Measurements from ENCODE around the gene TRPM8. TPM values are rescaled to one million over a fixed set of nuclear protein-coding genes. Genes with fewer than 3 reads are reported as not detected.

TRPM8 gene
- total RNA-seq, 4 donors from 2014 or later = not detected

- intact Hi-C loops (cut with DNase I) = no loop called here
These were observed 56.6 kb downstream of the TRPM8 start for GRCh38 chr2:233973786-233974185.

GRCh38 chr2:233974530-233975071, 57.4 kb downstream of the TRPM8 start:
- Histone ChIP-seq H3K9me3 (no peaks in the 10 kb centered on the region), H3K4me3 (replicated peaks in 1 of 3) (no peak overlapping the region), H3K4me1 (no peaks in the 10 kb centered on the region), H3K27me3 (no peaks in the 10 kb centered on the region), H3K36me3 (no peaks in the 10 kb centered on the region), H3K27ac (no peak overlapping the region)
- intact Hi-C loops (cut with DNase I) = no loop called here
- no peak for DNase-seq
- 55 to 72% methylated on average over 4 of the region's 4 CpGs for WGBS, 2 donors
- no peak for TF ChIP-seq POLR2A (IDR thresholded peaks at IDR 0.05)
- TF ChIP-seq, protein P1, sequence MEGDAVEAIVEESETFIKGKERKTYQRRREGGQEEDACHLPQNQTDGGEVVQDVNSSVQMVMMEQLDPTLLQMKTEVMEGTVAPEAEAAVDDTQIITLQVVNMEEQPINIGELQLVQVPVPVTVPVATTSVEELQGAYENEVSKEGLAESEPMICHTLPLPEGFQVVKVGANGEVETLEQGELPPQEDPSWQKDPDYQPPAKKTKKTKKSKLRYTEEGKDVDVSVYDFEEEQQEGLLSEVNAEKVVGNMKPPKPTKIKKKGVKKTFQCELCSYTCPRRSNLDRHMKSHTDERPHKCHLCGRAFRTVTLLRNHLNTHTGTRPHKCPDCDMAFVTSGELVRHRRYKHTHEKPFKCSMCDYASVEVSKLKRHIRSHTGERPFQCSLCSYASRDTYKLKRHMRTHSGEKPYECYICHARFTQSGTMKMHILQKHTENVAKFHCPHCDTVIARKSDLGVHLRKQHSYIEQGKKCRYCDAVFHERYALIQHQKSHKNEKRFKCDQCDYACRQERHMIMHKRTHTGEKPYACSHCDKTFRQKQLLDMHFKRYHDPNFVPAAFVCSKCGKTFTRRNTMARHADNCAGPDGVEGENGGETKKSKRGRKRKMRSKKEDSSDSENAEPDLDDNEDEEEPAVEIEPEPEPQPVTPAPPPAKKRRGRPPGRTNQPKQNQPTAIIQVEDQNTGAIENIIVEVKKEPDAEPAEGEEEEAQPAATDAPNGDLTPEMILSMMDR (IDR thresholded peaks at IDR 0.05) = no peak

More at GRCh38 chr2:233973786-233974185, 56.6 kb downstream of the TRPM8 start:
- H3K4me1 ChIP-seq = no peaks in the 10 kb centered on the region
- H3K4me3 ChIP-seq (replicated peaks in 1 of 3) = no peak overlapping the region
- no peaks in the 10 kb centered on the region for H3K9me3 ChIP-seq
- no peaks in the 10 kb centered on the region for H3K27me3 ChIP-seq
- no peaks in the 10 kb centered on the region for H3K36me3 ChIP-seq
- TF ChIP-seq, protein P1 (IDR thresholded peaks at IDR 0.05) = no peak
- no peak for TF ChIP-seq POLR2A (IDR thresholded peaks at IDR 0.05)
- WGBS, 2 donors = 67 to 71% methylated on average over 6 of the region's 6 CpGs
- no peak for DNase-seq
- H3K27ac ChIP-seq = no peak overlapping the region

DNA sequence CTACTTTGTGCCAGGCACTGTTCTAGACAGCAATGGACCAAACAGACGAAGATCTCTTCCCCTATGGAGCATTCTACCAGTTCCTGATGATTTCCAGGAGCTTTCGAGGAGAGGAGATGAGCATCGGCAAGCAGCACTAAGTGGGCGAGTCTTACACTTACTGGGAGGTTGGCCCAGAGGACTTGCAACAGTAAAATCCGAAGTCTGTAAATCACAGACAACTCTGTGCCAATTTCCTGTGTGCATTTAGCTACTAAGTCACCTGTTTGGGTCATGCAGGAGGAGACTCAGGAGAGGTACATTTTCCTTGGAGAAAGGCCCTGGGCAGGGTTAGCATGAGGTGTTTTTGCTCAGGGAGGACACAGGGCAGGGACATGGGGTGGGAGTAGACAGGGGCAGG, 58.9 kb downstream of the TRPM8 start:
- Histone ChIP-seq H3K4me1 (no peaks in the 10 kb centered on the region), H3K9me3 (no peaks in the 10 kb centered on the region), H3K4me3 (replicated peaks in 1 of 3) (no peak overlapping the region), H3K27me3 (no peaks in the 10 kb centered on the region), H3K36me3 (no peaks in the 10 kb centered on the region), H3K27ac (no peak overlapping the region)
- TF ChIP-seq, protein P1 (IDR thresholded peaks at IDR 0.05) = no peak
- no peak for TF ChIP-seq POLR2A (IDR thresholded peaks at IDR 0.05)
- no peak for DNase-seq
- WGBS, 2 donors = 68 to 73% methylated on average over 5 of the region's 5 CpGs
- intact Hi-C loops (cut with DNase I) = no loop called here

DNA sequence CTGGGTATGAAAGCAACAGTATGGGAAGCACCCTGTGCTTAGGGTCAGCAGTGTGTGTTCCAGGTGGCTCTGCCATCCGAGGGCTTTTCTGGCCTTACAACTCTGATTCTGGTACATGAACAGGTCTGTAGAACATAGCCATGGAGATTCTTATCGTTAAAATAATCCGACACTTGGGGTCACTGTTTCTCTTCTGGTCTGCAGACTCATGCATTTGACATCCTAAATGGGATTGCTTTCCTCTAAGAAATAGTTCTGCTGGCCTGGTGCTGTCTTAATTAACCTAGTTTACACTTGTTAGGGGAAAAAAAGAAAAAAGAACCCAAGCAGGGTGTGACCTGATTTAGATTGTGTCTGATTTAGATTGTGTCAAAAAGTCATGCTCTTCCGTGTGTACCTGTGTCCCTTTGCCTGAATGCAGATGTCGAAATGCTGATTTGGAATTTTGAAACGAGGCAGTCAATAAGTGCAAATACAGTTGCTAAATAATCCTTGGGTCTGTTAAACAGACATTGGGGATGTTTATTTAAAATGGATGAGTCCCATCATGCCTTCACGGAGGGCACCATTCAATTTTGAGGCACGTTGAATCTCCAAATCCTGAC, 59.6 kb downstream of the TRPM8 start:
- TF ChIP-seq POLR2A (IDR thresholded peaks at IDR 0.05) = no peak
- TF ChIP-seq, protein P1 (IDR thresholded peaks at IDR 0.05) = peak in 3 of 6 experiments; percentile 40 to 49 (median 42)
- WGBS, 2 donors = 49 to 59% methylated on average over 8 of the region's 8 CpGs
- no peaks in the 10 kb centered on the region for H3K27me3 ChIP-seq

DNA sequence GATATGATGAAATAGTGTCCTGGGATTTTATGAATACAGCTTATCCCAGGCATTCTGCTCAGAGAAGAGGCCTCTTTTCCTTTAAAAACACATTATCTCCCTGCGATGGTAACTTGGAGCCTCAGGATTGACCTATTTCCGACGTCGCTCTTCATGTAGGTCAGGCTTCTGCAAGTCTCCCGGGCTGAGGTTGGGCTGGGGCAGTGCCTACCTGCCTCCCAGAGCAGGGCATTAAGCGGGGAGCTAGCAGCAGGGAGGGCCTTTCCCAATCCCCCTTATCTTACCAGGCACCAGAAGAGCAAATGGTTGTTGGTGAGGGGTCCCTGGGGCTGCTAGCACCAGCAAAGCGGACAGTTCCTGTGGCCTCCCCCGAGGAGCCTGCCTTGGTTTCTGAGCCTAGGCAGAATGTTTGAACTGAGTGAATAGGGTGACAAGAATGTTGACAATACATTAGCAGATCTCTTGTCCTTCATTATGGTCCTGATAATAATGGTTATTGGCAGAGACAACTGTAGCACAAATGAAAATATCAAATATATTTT, 60.2 kb downstream of the TRPM8 start:
- TF ChIP-seq POLR2A (IDR thresholded peaks at IDR 0.05) = no peak
- TF ChIP-seq, protein P1 (IDR thresholded peaks at IDR 0.05) = no peak
- H3K4me3 ChIP-seq (replicated peaks in 1 of 3) = no peak overlapping the region
- H3K9me3 ChIP-seq = no peaks in the 10 kb centered on the region
- intact Hi-C loops (cut with DNase I) = no loop called here
- WGBS, 2 donors = 72 to 74% methylated on average over 8 of the region's 8 CpGs
- H3K27ac ChIP-seq = no peak overlapping the region
- DNase-seq = no peak
- H3K4me1 ChIP-seq = no peaks in the 10 kb centered on the region
- H3K27me3 ChIP-seq = no peaks in the 10 kb centered on the region
- no peaks in the 10 kb centered on the region for H3K36me3 ChIP-seq

More for the DNA sequence above, 59.6 kb downstream of the TRPM8 start:
- Histone ChIP-seq H3K9me3 (no peaks in the 10 kb centered on the region), H3K4me3 (replicated peaks in 1 of 3) (no peak overlapping the region), H3K36me3 (no peaks in the 10 kb centered on the region), H3K4me1 (no peaks in the 10 kb centered on the region), H3K27ac (no peak overlapping the region)
- DNase-seq = no peak
- intact Hi-C loops (cut with DNase I) = no loop called here
